Stimulated activated naive CD8-positive, alpha-beta T cell treated with anti-CD3 and anti-CD28 coated beads, Interleukin-15, Interleukin-2, amounts not matched to agents 100 ng/mL and 50 ng/mL, for 24 hours (primary cell): ENCODE results near the gene DCAF7.

ENCODE experiments used
- H3K27ac Mint-ChIP-seq: one replicate; pipeline ENCODE4 v1.8.0; 2021; ENCODE audit warnings: mild to moderate bottlenecking, mixed read lengths
- H3K27me3 Mint-ChIP-seq: one replicate; pipeline ENCODE4 v1.8.0; 2021; ENCODE audit warnings: mixed read lengths
- H3K36me3 Mint-ChIP-seq: one replicate; pipeline ENCODE4 v1.8.0; 2021; ENCODE audit warnings: low read depth, mixed read lengths
- H3K4me1 Mint-ChIP-seq: one replicate; pipeline ENCODE4 v1.8.0; 2021; ENCODE audit warnings: low read depth, mixed read lengths
- H3K4me3 Mint-ChIP-seq: one replicate; pipeline ENCODE4 v1.8.0; 2021; ENCODE audit warnings: mild to moderate bottlenecking, mixed read lengths
- H3K9me3 Mint-ChIP-seq: one replicate; pipeline ENCODE4 v1.8.0; 2021; ENCODE audit warnings: mixed read lengths

The DCAF7 gene

DNA sequence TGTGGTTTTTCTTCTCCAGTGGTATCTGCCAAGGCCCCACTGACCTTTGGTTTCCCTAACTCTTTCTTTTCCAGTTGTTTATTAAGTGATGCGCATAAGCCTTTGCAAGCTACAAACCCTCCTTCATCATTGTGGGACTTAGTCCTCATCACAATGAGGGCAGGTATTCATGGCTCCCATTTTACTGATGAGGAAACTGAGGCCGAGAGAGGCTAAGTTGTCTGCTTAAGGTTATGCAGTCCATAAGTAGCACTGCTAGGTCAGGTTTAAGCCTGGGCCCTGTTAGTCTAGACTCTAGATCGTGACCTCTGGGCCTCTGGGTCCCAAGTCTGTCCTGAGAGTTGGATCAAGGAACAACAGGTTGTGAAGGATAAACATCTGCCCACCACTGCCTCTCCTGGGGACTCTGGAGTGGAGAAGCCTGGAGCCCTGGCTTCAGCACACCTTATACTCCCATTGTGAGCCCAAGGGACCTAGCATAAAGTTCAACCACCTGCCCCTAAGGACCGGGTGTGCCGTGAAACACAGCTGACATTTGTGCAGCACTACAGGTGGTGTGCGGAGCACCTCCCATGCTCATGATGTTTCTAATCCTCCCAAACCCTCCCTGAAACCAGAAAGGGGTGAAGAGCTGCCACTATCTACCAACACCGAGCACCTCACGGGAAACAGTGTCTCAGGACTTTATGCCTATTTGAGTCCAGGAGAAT is 32.3 kb upstream of the DCAF7 start:
- Mint-ChIP-seq H3K36me3 (no peaks in the 10 kb centered on the region), H3K4me3 (no peak overlapping the region), H3K4me1 (peaks cover 14% of the 10 kb centered on the region), H3K9me3 (no peaks in the 10 kb centered on the region), H3K27ac (no peak overlapping the region), H3K27me3 (peaks cover 23% of the 10 kb centered on the region)

- H3K36me3 Mint-ChIP-seq = no peaks in the 10 kb centered on the region
- H3K4me3 Mint-ChIP-seq = no peak overlapping the region
- no peaks in the 10 kb centered on the region for H3K9me3 Mint-ChIP-seq
- H3K27me3 Mint-ChIP-seq = peaks cover 27% of the 10 kb centered on the region
- peaks cover 14% of the 10 kb centered on the region for H3K4me1 Mint-ChIP-seq
- H3K27ac Mint-ChIP-seq = no peak overlapping the region
Observed at GRCh38 chr17:63519116-63519881, 31.0 kb upstream of the DCAF7 start.

DNA sequence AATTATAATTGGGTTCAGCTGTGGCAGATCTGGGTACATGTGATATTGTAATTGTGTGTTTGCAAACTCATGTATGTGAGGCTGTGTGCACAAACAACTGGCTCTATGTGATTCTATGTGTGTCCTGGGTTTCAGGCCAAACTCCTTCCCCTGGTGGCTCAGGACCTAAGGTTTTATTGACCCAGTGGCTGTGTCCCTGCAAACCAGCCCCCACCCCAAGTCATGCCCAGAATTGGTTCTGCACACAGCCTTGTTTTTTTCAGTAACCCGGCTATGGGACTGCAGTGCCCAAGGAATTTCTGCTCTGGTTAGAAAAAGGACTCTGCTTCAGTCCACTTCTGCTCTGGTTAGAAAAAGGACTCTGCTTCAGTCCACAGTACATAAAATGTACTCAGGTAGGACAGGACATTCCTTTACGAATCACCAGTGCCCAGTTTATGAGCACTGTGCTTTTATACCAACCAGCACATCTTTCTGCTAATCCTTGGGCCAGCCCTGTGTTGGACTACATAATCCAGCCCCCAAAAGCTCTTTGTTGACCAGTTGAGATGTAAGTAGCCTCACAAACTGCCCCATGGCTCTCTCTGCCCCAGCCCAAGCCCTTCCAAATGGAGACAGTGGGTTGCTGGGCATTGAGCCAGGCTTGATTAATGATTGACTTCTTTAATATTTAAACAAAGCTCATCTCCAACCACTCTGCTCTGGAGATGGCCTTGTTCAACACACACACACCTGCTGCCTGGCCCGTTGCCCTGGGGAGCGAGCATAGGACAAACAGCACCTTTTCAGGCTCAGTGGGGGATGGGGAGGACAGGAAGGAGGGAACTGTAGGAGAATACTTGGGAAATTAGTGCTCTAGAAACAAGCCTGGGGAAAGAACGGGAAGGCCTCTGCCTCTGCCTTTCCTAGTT is 30.1 kb upstream of the DCAF7 start:
- no peak overlapping the region for H3K4me3 Mint-ChIP-seq
- H3K36me3 Mint-ChIP-seq = no peaks in the 10 kb centered on the region
- H3K27me3 Mint-ChIP-seq = peaks cover 32% of the 10 kb centered on the region
- H3K27ac Mint-ChIP-seq = no peak overlapping the region
- no peaks in the 10 kb centered on the region for H3K9me3 Mint-ChIP-seq
- H3K4me1 Mint-ChIP-seq = peaks cover 14% of the 10 kb centered on the region

DNA sequence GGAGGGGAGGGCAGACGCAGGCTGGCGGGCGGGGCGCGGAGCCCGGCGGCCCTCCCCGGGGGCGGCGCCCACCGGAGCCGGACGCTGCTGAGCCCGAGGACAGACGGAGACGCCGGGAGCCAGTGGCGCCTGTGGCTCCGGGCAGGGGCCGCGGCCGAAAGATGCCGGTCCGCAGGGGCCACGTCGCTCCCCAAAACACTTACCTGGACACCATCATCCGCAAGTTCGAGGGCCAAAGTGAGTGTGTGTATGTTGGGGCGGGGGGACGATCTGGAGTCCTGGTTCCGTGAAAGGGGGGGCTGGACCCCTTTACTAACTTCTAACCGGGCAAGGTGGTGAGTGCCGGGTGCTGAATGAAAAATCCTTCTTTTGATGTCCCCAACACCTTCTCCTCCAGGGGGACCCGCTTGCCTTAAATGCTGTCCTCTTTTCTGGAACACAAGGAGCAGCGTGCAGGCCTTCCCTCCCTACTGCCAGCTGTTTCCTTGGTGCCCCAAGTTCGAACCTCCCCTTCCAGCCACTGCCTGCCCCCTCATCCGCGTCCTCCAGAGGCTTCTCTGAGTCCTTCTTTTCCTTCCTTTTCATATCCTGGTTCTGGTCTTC is 26.9 kb upstream of the DCAF7 start, which contains the start of gene KCNH6:
Gene KCNH6, plus strand, starts transcription at position 106 of the 603 bp plus-strand sequence. Its CDS starts 56 bp downstream, at position 162.
- H3K27me3 Mint-ChIP-seq = peaks cover 23% of the 10 kb centered on the region
- H3K27ac Mint-ChIP-seq = no peak within 1 kb of the TSS
- H3K36me3 Mint-ChIP-seq = no peaks in the 10 kb centered on the region
- H3K9me3 Mint-ChIP-seq = no peaks in the 10 kb centered on the region
- no peaks in the 10 kb centered on the region for H3K4me1 Mint-ChIP-seq
- no peak within 1 kb of the TSS for H3K4me3 Mint-ChIP-seq

DNA sequence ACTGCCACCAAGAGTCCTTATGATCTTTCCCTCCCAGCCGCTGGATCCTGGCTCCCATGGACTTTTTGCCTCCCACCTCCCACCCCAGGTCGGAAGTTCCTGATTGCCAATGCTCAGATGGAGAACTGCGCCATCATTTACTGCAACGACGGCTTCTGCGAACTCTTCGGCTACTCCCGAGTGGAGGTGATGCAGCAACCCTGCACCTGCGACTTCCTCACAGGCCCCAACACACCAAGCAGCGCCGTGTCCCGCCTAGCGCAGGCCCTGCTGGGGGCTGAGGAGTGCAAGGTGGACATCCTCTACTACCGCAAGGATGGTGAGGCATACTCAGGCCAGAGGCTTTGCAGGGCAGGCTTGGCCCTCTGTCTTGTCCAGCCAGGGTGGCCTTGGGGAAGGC is 26.2 kb upstream of the DCAF7 start:
- peaks cover 23% of the 10 kb centered on the region for H3K27me3 Mint-ChIP-seq
- H3K9me3 Mint-ChIP-seq = no peaks in the 10 kb centered on the region
- H3K4me3 Mint-ChIP-seq = no peak overlapping the region
- H3K27ac Mint-ChIP-seq = no peak overlapping the region
- no peaks in the 10 kb centered on the region for H3K36me3 Mint-ChIP-seq
- no peaks in the 10 kb centered on the region for H3K4me1 Mint-ChIP-seq

- H3K27ac Mint-ChIP-seq = no peak overlapping the region
- no peaks in the 10 kb centered on the region for H3K36me3 Mint-ChIP-seq
- no peaks in the 10 kb centered on the region for H3K4me1 Mint-ChIP-seq
- no peak overlapping the region for H3K4me3 Mint-ChIP-seq
- H3K27me3 Mint-ChIP-seq = peaks cover 23% of the 10 kb centered on the region
- H3K9me3 Mint-ChIP-seq = no peaks in the 10 kb centered on the region
Observed at GRCh38 chr17:63525190-63525946, 24.9 kb upstream of the DCAF7 start.

GRCh38 chr17:63526861-63527260 is 23.4 kb upstream of the DCAF7 start:
- peaks cover 20% of the 10 kb centered on the region for H3K27me3 Mint-ChIP-seq
- no peaks in the 10 kb centered on the region for H3K9me3 Mint-ChIP-seq
- no peak overlapping the region for H3K27ac Mint-ChIP-seq
- no peaks in the 10 kb centered on the region for H3K4me1 Mint-ChIP-seq
- H3K36me3 Mint-ChIP-seq = no peaks in the 10 kb centered on the region
- no peak overlapping the region for H3K4me3 Mint-ChIP-seq

DNA sequence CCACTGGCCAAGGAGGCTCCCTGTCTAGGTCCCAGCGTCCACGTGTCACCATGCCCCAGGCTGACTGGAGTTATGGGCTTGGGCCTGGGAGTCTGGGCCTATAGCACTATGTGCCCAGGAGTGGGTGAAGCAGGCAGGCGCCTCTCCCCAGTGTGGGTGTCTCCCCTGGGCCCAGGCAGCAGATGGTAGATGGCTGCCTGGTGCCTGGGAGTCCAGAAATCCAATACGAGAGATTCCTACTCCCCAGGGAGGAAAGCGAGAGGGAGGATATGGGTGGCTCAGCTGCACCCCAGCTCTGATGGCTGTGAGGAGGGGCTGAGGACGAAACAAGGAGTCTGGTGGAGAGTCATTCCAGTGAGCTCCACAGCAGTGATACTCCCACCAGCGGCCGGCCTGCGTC is 22.1 kb upstream of the DCAF7 start:
- Mint-ChIP-seq H3K4me1 (no peaks in the 10 kb centered on the region), H3K9me3 (no peaks in the 10 kb centered on the region), H3K36me3 (no peaks in the 10 kb centered on the region), H3K27ac (no peak overlapping the region), H3K27me3 (peaks cover 20% of the 10 kb centered on the region), H3K4me3 (no peak overlapping the region)

DNA sequence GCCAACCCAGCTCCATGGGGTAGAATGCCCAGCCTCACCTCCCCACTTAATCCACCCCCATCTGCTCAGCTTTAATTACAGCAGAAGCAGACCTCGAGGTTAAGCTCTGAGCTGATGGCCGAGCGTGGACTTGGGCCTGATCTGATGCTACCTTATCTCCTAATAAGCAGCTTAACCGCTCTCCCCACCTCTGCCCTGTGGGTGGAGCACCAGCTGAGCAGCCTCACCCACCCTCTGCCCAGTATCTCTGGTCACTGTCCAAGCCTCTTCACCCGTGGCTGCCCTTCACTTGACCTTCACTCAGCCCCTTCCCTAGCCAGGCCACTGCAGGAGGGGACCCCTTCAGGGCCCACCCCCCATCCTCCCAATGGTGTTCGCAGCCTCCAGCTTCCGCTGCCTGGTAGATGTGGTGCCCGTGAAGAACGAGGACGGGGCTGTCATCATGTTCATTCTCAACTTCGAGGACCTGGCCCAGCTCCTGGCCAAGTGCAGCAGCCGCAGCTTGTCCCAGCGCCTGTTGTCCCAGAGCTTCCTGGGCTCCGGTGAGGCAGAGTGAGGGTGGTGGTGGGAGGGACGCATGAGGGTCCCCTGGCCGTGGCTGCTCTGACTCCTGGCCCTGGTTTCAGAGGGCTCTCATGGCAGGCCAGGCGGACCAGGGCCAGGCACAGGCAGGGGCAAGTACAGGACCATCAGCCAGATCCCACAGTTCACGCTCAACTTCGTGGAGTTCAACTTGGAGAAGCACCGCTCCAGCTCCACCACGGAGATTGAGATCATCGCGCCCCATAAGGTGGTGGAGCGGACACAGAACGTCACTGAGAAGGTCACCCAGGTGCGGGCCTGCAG is 20.3 kb upstream of the DCAF7 start:
- H3K9me3 Mint-ChIP-seq = no peaks in the 10 kb centered on the region

DNA sequence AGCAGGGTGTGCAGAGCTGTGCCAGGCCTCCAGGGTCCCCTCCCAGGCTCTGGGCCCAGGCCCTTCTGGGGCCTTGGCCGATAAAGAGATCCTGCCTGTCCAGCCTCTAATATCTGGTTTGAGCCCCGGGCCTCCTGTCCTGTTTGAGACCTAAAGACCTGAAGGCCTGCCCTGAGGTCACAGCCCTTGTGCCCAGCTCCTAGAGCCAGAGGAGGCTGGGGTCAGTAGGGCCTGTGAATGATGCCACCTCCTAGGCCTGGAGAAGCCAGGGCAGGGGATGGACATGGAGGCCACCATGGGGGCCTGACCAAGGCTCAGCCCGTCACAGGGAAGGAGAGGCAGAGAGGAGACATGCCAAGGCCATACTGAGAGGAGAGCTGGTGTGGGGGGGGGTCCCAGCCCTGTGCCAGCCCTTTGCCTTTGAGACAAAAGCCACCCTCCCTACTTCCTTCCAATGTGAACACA is 19.7 kb upstream of the DCAF7 start:
- H3K4me1 Mint-ChIP-seq = no peaks in the 10 kb centered on the region
- no peak overlapping the region for H3K27ac Mint-ChIP-seq
- no peak overlapping the region for H3K4me3 Mint-ChIP-seq
- H3K9me3 Mint-ChIP-seq = no peaks in the 10 kb centered on the region
- H3K36me3 Mint-ChIP-seq = no peaks in the 10 kb centered on the region
- peaks cover 2% of the 10 kb centered on the region for H3K27me3 Mint-ChIP-seq

More for the DNA sequence above, 20.3 kb upstream of the DCAF7 start:
- Mint-ChIP-seq H3K4me3 (no peak overlapping the region), H3K36me3 (no peaks in the 10 kb centered on the region), H3K27me3 (peaks cover 6% of the 10 kb centered on the region), H3K27ac (no peak overlapping the region), H3K4me1 (no peaks in the 10 kb centered on the region)

DNA sequence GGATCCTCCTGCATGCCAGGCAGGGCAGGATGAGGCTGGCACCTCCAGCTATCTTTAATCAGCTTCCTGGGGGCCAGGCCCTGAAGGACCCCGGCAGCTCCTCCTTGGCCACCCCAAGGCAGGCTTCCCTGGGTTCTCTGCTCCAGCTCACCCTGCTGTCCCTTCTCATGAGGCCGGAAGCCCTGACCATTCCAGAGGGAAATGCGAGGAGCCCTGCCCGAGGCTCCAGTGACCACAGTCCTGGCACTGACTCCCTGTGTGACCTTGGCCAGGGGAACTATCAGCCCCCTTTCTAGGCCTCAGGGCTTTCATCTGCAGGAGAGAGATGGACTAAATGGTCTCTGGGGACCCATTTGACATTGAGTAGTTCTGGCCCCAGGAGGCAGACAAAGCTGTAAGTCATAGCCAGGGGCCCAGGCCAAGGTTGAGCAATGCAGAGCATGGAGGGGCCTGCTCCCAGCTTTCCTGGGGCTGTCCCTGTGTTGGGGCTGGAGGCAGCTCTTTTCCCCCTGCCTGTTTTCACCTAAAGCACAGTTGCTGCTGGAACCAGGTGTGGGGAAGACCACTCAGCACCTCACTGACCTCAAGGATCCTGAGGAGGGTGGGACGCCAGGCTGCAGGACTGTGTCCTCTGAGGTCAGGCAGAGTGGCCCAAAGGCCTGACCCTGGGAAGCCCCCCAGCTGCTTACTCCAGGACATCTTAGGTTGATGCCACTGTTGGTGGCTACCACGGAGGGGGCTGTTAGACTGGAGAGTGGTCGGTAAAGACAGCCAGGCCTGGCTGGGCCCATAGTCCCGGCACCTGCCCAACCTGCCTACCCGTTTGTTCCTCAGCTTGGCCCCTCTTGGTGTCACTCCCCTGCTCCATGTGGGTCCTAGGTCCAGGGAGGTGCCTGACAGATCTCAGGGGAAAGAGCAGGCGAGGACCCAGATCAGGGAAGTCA is 19.0 kb upstream of the DCAF7 start:
- no peaks in the 10 kb centered on the region for H3K36me3 Mint-ChIP-seq
- no peak overlapping the region for H3K27ac Mint-ChIP-seq
- no peaks in the 10 kb centered on the region for H3K27me3 Mint-ChIP-seq
- no peak overlapping the region for H3K4me3 Mint-ChIP-seq
- H3K9me3 Mint-ChIP-seq = no peaks in the 10 kb centered on the region
- H3K4me1 Mint-ChIP-seq = no peaks in the 10 kb centered on the region

DNA sequence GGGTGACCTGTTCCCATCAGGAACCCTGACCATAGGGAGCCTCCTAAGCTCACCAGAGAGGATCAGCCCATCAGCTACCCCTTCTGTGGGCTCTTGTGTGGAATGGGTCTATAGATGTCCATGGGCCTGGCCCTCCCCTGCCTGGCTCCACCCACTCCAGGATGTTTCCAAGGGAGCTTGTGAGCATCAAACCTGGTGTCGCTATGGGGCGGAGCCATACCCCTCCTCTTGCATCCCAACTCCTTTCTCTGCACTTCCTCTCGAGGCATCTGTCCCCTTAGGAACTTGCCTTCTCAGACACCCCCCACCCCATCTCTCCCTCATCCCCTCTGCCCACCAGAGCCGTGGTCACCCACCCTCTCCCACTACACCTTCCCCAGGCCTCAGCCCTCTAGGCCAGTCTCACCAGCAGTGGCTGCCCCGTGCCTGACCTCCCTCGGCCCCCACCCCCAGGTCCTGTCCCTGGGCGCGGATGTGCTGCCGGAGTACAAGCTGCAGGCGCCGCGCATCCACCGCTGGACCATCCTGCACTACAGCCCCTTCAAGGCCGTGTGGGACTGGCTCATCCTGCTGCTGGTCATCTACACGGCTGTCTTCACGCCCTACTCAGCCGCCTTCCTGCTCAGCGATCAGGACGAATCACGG is 16.7 kb upstream of the DCAF7 start:
- no peak overlapping the region for H3K27ac Mint-ChIP-seq
- peaks cover 2% of the 10 kb centered on the region for H3K4me1 Mint-ChIP-seq
- no peaks in the 10 kb centered on the region for H3K9me3 Mint-ChIP-seq
- H3K4me3 Mint-ChIP-seq = no peak overlapping the region
- peaks cover 12% of the 10 kb centered on the region for H3K27me3 Mint-ChIP-seq
- no peaks in the 10 kb centered on the region for H3K36me3 Mint-ChIP-seq
